Measurements from ENCODE around the gene POPDC2. TPM values are rescaled to one million over a fixed set of nuclear protein-coding genes. Genes with fewer than 3 reads are reported as not detected.

The POPDC2 gene
- total RNA-seq, 2 donors from 2014 or later: 0.78 to 0.99 TPM

- intact Hi-C loops (cut with DNase I): no loop called here
- peaks cover 23% of the 10 kb centered on the region for H3K4me1 ChIP-seq
- H3K27ac ChIP-seq: no peak overlapping the region
- H3K27me3 ChIP-seq: no peaks in the 10 kb centered on the region
- H3K9me3 ChIP-seq: no peaks in the 10 kb centered on the region
- no peaks in the 10 kb centered on the region for H3K36me3 ChIP-seq (replicated peaks in 1 of 2; ENCODE audit: insufficient read depth in 1 of 2, low read depth in 2 of 2)
- H3K4me3 ChIP-seq: no peak overlapping the region
- DNase-seq (no peak), ATAC-seq (no peak)
- WGBS, 2 donors: 87 to 100% methylated on average over 3 of the region's 3 CpGs
- TF ChIP-seq POLR2A (IDR thresholded peaks at IDR 0.05): no peak
- TF ChIP-seq, protein P1, sequence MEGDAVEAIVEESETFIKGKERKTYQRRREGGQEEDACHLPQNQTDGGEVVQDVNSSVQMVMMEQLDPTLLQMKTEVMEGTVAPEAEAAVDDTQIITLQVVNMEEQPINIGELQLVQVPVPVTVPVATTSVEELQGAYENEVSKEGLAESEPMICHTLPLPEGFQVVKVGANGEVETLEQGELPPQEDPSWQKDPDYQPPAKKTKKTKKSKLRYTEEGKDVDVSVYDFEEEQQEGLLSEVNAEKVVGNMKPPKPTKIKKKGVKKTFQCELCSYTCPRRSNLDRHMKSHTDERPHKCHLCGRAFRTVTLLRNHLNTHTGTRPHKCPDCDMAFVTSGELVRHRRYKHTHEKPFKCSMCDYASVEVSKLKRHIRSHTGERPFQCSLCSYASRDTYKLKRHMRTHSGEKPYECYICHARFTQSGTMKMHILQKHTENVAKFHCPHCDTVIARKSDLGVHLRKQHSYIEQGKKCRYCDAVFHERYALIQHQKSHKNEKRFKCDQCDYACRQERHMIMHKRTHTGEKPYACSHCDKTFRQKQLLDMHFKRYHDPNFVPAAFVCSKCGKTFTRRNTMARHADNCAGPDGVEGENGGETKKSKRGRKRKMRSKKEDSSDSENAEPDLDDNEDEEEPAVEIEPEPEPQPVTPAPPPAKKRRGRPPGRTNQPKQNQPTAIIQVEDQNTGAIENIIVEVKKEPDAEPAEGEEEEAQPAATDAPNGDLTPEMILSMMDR (IDR thresholded peaks at IDR 0.05): no peak
Observed at GRCh38 chr3:119601154-119601553, 59.2 kb downstream of the POPDC2 start.

DNA sequence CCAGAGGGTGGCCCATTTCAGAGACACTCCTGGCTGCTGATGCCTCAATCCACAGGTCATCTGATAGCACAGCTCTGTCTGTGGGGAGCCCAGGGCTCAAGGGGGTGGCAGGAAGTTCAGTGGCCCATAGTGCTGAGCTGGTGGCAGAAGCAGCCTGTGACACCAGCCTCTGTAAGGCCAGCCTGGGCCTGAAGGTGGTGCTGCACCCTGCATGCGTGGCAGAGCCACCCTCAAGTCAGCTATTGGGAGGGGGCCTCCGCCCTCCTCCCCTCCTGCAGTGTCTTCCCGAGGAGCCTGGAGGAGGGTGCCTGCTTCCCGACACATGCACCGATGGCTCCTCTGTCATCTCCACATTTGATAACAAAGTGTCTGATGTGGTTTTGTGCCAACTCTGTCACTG, 59.7 kb downstream of the POPDC2 start:
- no peak for ATAC-seq
- WGBS, 2 donors: 79 to 80% methylated on average over 5 of the region's 5 CpGs
- H3K4me1 ChIP-seq: peaks cover 23% of the 10 kb centered on the region
- no peak overlapping the region for H3K4me3 ChIP-seq
- H3K27me3 ChIP-seq: no peaks in the 10 kb centered on the region
- H3K27ac ChIP-seq: no peak overlapping the region
- DNase-seq: peak in 1 of 4 donors; percentile 9
- intact Hi-C loops (cut with DNase I): no loop called here
- TF ChIP-seq, protein P1 (IDR thresholded peaks at IDR 0.05): peak in 2 of 7 experiments; percentile 1 to 12
- TF ChIP-seq POLR2A (IDR thresholded peaks at IDR 0.05): no peak
- no peaks in the 10 kb centered on the region for H3K9me3 ChIP-seq
- H3K36me3 ChIP-seq (replicated peaks in 1 of 2; ENCODE audit: insufficient read depth in 1 of 2, low read depth in 2 of 2): no peaks in the 10 kb centered on the region

GRCh38 chr3:119599558-119600174, 60.7 kb downstream of the POPDC2 start:
- no peaks in the 10 kb centered on the region for H3K36me3 ChIP-seq (replicated peaks in 1 of 2; ENCODE audit: insufficient read depth in 1 of 2, low read depth in 2 of 2)
- peaks cover 23% of the 10 kb centered on the region for H3K4me1 ChIP-seq
- no peak overlapping the region for H3K27ac ChIP-seq
- WGBS, 2 donors: 88 to 90% methylated on average over 6 of the region's 6 CpGs
- intact Hi-C loops (cut with DNase I): no loop called here
- H3K4me3 ChIP-seq: no peak overlapping the region
- no peak for ATAC-seq
- H3K9me3 ChIP-seq: no peaks in the 10 kb centered on the region
- no peak for DNase-seq
- TF ChIP-seq POLR2A (IDR thresholded peaks at IDR 0.05): no peak
- TF ChIP-seq, protein P1 (IDR thresholded peaks at IDR 0.05): no peak
- no peaks in the 10 kb centered on the region for H3K27me3 ChIP-seq

GRCh38 chr3:119598410-119599098, 61.8 kb downstream of the POPDC2 start:
- DNase-seq: no peak
- Histone ChIP-seq H3K36me3 (replicated peaks in 1 of 2; ENCODE audit: insufficient read depth in 1 of 2, low read depth in 2 of 2) (no peaks in the 10 kb centered on the region), H3K27ac (no peak overlapping the region), H3K9me3 (no peaks in the 10 kb centered on the region), H3K4me3 (no peak overlapping the region), H3K4me1 (peaks cover 23% of the 10 kb centered on the region), H3K27me3 (no peaks in the 10 kb centered on the region)
- ATAC-seq: no peak
- intact Hi-C loops (cut with DNase I): no loop called here
- TF ChIP-seq, protein P1 (IDR thresholded peaks at IDR 0.05): no peak
- no peak for TF ChIP-seq POLR2A (IDR thresholded peaks at IDR 0.05)
- 100% methylated on average over 1 of the region's 1 CpG for WGBS, 2 donors

Data from body of pancreas (tissue), 4 donors.